Fibroblast of pulmonary artery (primary cell): ENCODE results near the gene ZNF479.
"Not testable (repeated sequence)": the region's sequence is repeated elsewhere in the genome, so short reads cannot be mapped to it uniquely, and the experiment has no call there.

Source experiments
- DNase-seq: peaks from one replicate; pipeline ENCODE4 v3.0.0-alpha.2; 2010; ENCODE audit warnings: low read depth
- H3K4me3 ChIP-seq: replicated peaks from 2 replicates; pipeline ENCODE4 v1.5.1; 2011; ENCODE audit warnings: low read depth, mild to moderate bottlenecking, control low read depth, low read length, moderate library complexity
- CTCF ChIP-seq: IDR thresholded peaks from 2 replicates; pipeline ENCODE4 v1.5.1; 2011; ENCODE audit warnings: mild to moderate bottlenecking, control low read depth, low read length, inconsistent platforms; ENCODE audit errors: missing control alignments

Gene ZNF479

DNA sequence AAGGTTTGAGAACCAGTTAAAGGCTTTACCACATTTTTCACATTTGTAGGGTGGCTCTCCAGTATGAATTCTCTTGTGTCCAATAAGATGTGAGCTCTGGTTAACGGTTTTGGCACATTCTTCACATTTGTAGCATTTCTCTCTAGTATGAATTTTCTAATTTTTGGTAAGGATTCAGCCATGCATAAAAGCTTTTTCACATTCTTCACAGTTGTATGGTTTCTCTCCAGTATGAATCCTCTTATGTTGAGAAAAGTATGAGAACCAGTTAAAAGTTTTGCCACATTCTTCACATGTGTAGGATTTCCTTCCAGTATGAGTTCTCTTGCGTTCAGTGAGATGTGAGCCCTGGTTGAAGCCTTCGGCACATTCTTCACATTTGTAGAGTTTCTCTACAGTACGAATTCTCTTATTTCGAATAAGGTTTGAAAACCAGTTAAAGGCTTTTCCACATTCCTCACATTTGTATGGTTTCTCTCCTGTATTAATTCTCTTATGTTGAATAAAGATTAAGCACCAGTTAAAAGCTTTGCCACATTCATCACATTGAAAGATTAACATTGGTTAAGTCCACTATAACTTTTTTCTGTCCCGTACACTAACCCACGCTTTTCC lies 33.2 kb upstream of the ZNF479 start:
- DNase-seq: no peak

GRCh38 chr7:57120123-57120784 lies 12.0 kb downstream of the ZNF479 start:
- not testable (repeated sequence) for DNase-seq, H3K4me3 ChIP-seq

More for the DNA sequence above, 33.2 kb upstream of the ZNF479 start:
- no peak for TF ChIP-seq CTCF
- no peak overlapping the region for H3K4me3 ChIP-seq
